HepG2 (cell line): ENCODE results near the gene TTC9. TPM values are rescaled to one million over a fixed set of nuclear protein-coding genes. Genes with fewer than 3 reads are reported as not detected.
A peak's percentile ranks its signal among the peaks of the same experiment; 100 is the strongest.

ENCODE experiments used
- ATAC-seq: fragments of 200-7000 bp; cut with Tn5 transposase; 3 replicates; pipeline ENCODE4 v1.9.1; 2020; ENCODE audit warnings: mild to moderate bottlenecking, moderate library complexity
- BruUV-seq: library from RNA; stranded (reverse); fragments of 400-500 nt; replicated peaks from 2 replicates; lab custom pipeline; 2021; lab: Mats Ljungman, UMichigan
- CTCF ChIA-PET: fragments of 300-600 bp; formaldehyde crosslinking; extraction: SDS; loops from one replicate; lab custom pipeline; 2021; ENCODE audit warnings: low total read pairs, inconsistent platforms, low intra/inter-chr PET ratio; lab: Yijun Ruan, JAX
- POLR2A ChIA-PET: fragments of 350-600 bp; sonication (Branson Sonifier 250); formaldehyde crosslinking; loops from one replicate; lab custom pipeline; 2020; ENCODE audit warnings: antibody characterized with exemption, inconsistent platforms; lab: Yijun Ruan, JAX
- DNase-seq: peaks from one replicate; pipeline ENCODE4 v3.0.0-alpha.2; 2015; ENCODE audit warnings: low spot score
- FAIRE-seq: peaks from 3 replicates; lab custom pipeline; 2011; peaks lifted over from hg19 to GRCh38; lab: Jason Lieb, UNC
- H2AFZ ChIP-seq: one replicate; pipeline ENCODE4 v1.6.1; 2011; ENCODE audit warnings: low read length, inconsistent platforms
- H3K27ac ChIP-seq: fragments of 300-600 bp; 3 replicates; pipeline ENCODE4 v1.8.0; 2011; ENCODE audit warnings: mixed run types, mild to moderate bottlenecking, mixed read lengths, low read length, inconsistent platforms; ENCODE audit not compliant: insufficient read depth; ENCODE audit errors: extremely low read length
- H3K27me3 ChIP-seq, 2 experiments: fragments of 200-600 bp in 1 of 2; 2 replicates in 1 of 2; 3 replicates in 1 of 2; pipeline versions ENCODE4 v1.6.0 to v1.8.0; 2011; ENCODE audit warnings: low read length in 2 of 2, mild to moderate bottlenecking in 2 of 2, moderate library complexity in 2 of 2, inconsistent platforms in 1 of 2; ENCODE audit not compliant: insufficient read depth in 2 of 2, control insufficient read depth in 1 of 2
- H3K36me3 ChIP-seq, 2 experiments: fragments of 200-600 bp in 1 of 2; replicated peaks in 1 of 2; 2 replicates in 1 of 2; 3 replicates in 1 of 2; pipeline versions ENCODE4 v1.5.1 to v1.8.0; 2011; ENCODE audit warnings: low read length in 2 of 2, inconsistent platforms in 1 of 2; ENCODE audit not compliant: insufficient read depth in 2 of 2, control insufficient read depth in 1 of 2
- H3K4me1 ChIP-seq: 2 replicates; pipeline ENCODE4 v1.5.1; 2012; ENCODE audit warnings: low read length, inconsistent platforms; ENCODE audit not compliant: insufficient read depth
- H3K4me2 ChIP-seq: 2 replicates; pipeline ENCODE4 v1.6.0; 2011; ENCODE audit warnings: low read depth, low read length, inconsistent platforms
- H3K4me3 ChIP-seq, 3 experiments: fragments of 200-600 bp in 1 of 3; sonication (generic), shearing (Covaris generic) in 1 of 3; replicated peaks in 1 of 3; 2 replicates each; pipeline ENCODE4 v1.5.1; 2011 to 2016; ENCODE audit warnings: low read length in 3 of 3, inconsistent platforms in 2 of 3, low read depth in 2 of 3, mild to moderate bottlenecking in 2 of 3, control low read depth in 1 of 3, mixed read lengths in 1 of 3; ENCODE audit not compliant: insufficient read depth in 1 of 3
- H3K79me2 ChIP-seq: one replicate; pipeline ENCODE4 v1.6.1; 2011; ENCODE audit warnings: low read length, inconsistent platforms; ENCODE audit not compliant: insufficient read depth
- H3K9ac ChIP-seq: 2 replicates; pipeline ENCODE4 v1.6.0; 2011; ENCODE audit warnings: mild to moderate bottlenecking, low read depth, low read length, inconsistent platforms; ENCODE audit not compliant: insufficient read depth
- H3K9me3 ChIP-seq: 2 replicates; pipeline ENCODE4 v1.5.1; 2012; ENCODE audit warnings: mild to moderate bottlenecking, low read length
- H4K20me1 ChIP-seq: 2 replicates; pipeline ENCODE4 v1.6.0; 2011; ENCODE audit warnings: inconsistent platforms, mild to moderate bottlenecking, low read length, moderate library complexity; ENCODE audit not compliant: insufficient read depth
- ATAD3A ChIP-seq: sonication (generic); formaldehyde crosslinking; IDR thresholded peaks from 2 replicates; pipeline ENCODE4 v1.4.0; 2020; ENCODE audit warnings: missing genetic modification reagents
- CSRNP2 ChIP-seq: sonication (generic); formaldehyde crosslinking; conservative IDR thresholded peaks from 2 replicates; pipeline ENCODE4 v1.8.0; 2022; ENCODE audit warnings: low read depth, missing genetic modification reagents
- FOXO4 ChIP-seq: sonication (generic); formaldehyde crosslinking; conservative IDR thresholded peaks from 2 replicates; pipeline ENCODE4 v1.8.1; 2023; ENCODE audit warnings: missing genetic modification reagents
- GMEB2 ChIP-seq: IDR thresholded peaks from 2 replicates; pipeline ENCODE4 v1.6.1; 2016; ENCODE audit warnings: missing biosample characterization, missing genetic modification reagents, low read depth
- GPBP1L1 ChIP-seq: sonication (generic); formaldehyde crosslinking; IDR thresholded peaks from 2 replicates; pipeline ENCODE4 v1.5.0; 2020; ENCODE audit warnings: mild to moderate bottlenecking, missing genetic modification reagents
- HNRNPK ChIP-seq: fragments of 200-400 bp; formaldehyde crosslinking; IDR thresholded peaks from 2 replicates; pipeline ENCODE4 v1.6.1; 2018; ENCODE audit warnings: low read length, low read depth, moderate library complexity, mild to moderate bottlenecking; ENCODE audit not compliant: poor library complexity, severe bottlenecking
- ZBTB20 ChIP-seq: sonication (generic); formaldehyde crosslinking; IDR thresholded peaks from 2 replicates; pipeline ENCODE4 v1.8.1; 2023; ENCODE audit warnings: missing genetic modification reagents, low read depth, mild to moderate bottlenecking, borderline replicate concordance
- ZNF430 ChIP-seq: sonication (generic); formaldehyde crosslinking; IDR thresholded peaks from 2 replicates; pipeline ENCODE4 v1.9.0; 2021; ENCODE audit warnings: mild to moderate bottlenecking, missing genetic modification reagents
- ZNF770 ChIP-seq: sonication (generic); formaldehyde crosslinking; IDR thresholded peaks from 2 replicates; pipeline ENCODE4 v1.5.0; 2020; ENCODE audit warnings: mild to moderate bottlenecking, missing genetic modification reagents
- WGBS: methylation state at CpG from one replicate; pipeline ENCODE4 v1.1.6; 2017; ENCODE audit warnings: low lambda C conversion rate; 5-methylcytosine and 5-hydroxymethylcytosine counted together
- in situ Hi-C: cut with HindIII; loops from 2 replicates; pipeline ENCODE4 v1.10.0; 2017; ENCODE audit warnings: low pct_unique_long_range_greater_than_20kb; ENCODE audit not compliant: extremely low pct_ligation_motif_present
- intact Hi-C: fragments of 100-400 bp; cut with micrococcal nuclease; formaldehyde crosslinking; loops from one replicate; pipeline ENCODE4 v1.10.0; 2022; ENCODE audit not compliant: unreplicated experiment
- polyA plus RNA-seq, 8 experiments: library from polyadenylated mRNA; depleted of rRNA in 3 of 8; stranded (reverse) in 7 of 8; unstranded in 1 of 8; fragments of >200 nt; fragmentation: Illumina TruSeq in 4 of 8; extraction: Trizol in 4 of 8; gene quantifications; 2 replicates each; pipeline versions ENCODE4 v1.2.1 to v1.2.3, GENCODE V29; 2011 to 2016; ENCODE audit warnings: low read depth in 4 of 8, missing spikeins in 1 of 8, mixed read lengths in 1 of 8; ENCODE audit not compliant: insufficient read depth in 1 of 8
- total RNA-seq, 5 experiments: library from RNA; depleted of rRNA; stranded (reverse); fragments of >200 nt; fragmentation: Illumina TruSeq; extraction: Trizol; gene quantifications; 2 replicates each; pipeline ENCODE4 v1.2.3, GENCODE V29; 2016; ENCODE audit warnings: low read depth in 1 of 5

TTC9 gene
- total and polyA plus RNA-seq, 2 of the 13 experiments (the other 11 are each of a cell fraction or from before 2014, with no cell fraction given) = 0.13 to 0.30 TPM

GRCh38 chr14:70701610-70702009, 59.9 kb downstream of the TTC9 start:
- H3K4me1 ChIP-seq = peaks cover 38% of the 10 kb centered on the region
- CTCF ChIA-PET = no interaction called here
- DNase-seq (no peak), FAIRE-seq (no peak), ATAC-seq (no peak)
- no peak overlapping the region for H2AFZ ChIP-seq
- in situ Hi-C loops = no loop called here
- H3K36me3 ChIP-seq = no peaks in the 10 kb centered on the region
- no peak overlapping the region for H3K4me3 ChIP-seq
- H3K9ac ChIP-seq = no peak overlapping the region
- H3K27me3 ChIP-seq = no peaks in the 10 kb centered on the region; a peak in 1 of 5 replicates
- H3K4me2 ChIP-seq = no peak overlapping the region
- BruUV-seq = no TSS peak
- TF ChIP-seq HNRNPK (peak; percentile 76), FOXO4 (no peak)
- TF ChIP-seq, all 625 proteins: peak for 1
- Histone ChIP-seq H3K27ac (no peak overlapping the region), H3K79me2 (no peaks in the 10 kb centered on the region), H3K9me3 (no peaks in the 10 kb centered on the region), H4K20me1 (no peaks in the 10 kb centered on the region)
- intact Hi-C loops = no loop called here
- POLR2A ChIA-PET = no interaction called here

GRCh38 chr14:70702161-70702560, 60.4 kb downstream of the TTC9 start:
- POLR2A ChIA-PET = no interaction called here
- DNase-seq = no peak
- Histone ChIP-seq H3K36me3 (no peaks in the 10 kb centered on the region), H3K4me1 (peaks cover 44% of the 10 kb centered on the region), H3K27ac (no peak overlapping the region), H2AFZ (no peak overlapping the region), H3K27me3 (no peaks in the 10 kb centered on the region; a peak in 1 of 5 replicates), H3K9ac (no peak overlapping the region), H3K79me2 (no peaks in the 10 kb centered on the region), H3K4me2 (no peak overlapping the region), H3K4me3 (no peak overlapping the region), H4K20me1 (no peaks in the 10 kb centered on the region), H3K9me3 (no peaks in the 10 kb centered on the region)
- intact Hi-C loops (no loop called here), in situ Hi-C loops (no loop called here)
- 7% methylated on average over 3 of the region's 3 CpGs for WGBS
- BruUV-seq = no TSS peak
- FAIRE-seq = no peak
- CTCF ChIA-PET = no interaction called here
- no peak for ATAC-seq
- TF ChIP-seq ZBTB20 (CRISPR knock-in tag) (no peak), ZNF430 (CRISPR knock-in tag) (no peak), GPBP1L1 (CRISPR knock-in tag) (no peak), CSRNP2 (CRISPR knock-in tag) (no peak), ZNF770 (CRISPR knock-in tag) (no peak), GMEB2 (no peak), ATAD3A (CRISPR knock-in tag) (no peak)
